Central memory CD8-positive, alpha-beta T cell (primary cell): ENCODE data around the gene RNF13.

Experiments used
- ATAC-seq: fragments of 150-1000 bp; cut with Tn5 transposase; replicated peaks from 2 replicates; pipeline ENCODE4 v1.10.0; 2022; ENCODE audit warnings: mild to moderate bottlenecking, moderate FRiP score, moderate number of reproducible peaks; ENCODE audit not compliant: poor library complexity, severe bottlenecking; ENCODE audit errors: extremely low read depth
- DNase-seq, 2 donors: peaks; one replicate each; pipeline ENCODE4 v3.0.0; 2021; ENCODE audit warnings: low spot score in 2 of 2
- H3K27ac Mint-ChIP-seq: one replicate; pipeline ENCODE4 v1.8.0; 2022; ENCODE audit warnings: low read depth, mild to moderate bottlenecking, moderate library complexity, mixed read lengths
- H3K27me3 Mint-ChIP-seq: one replicate; pipeline ENCODE4 v1.8.0; 2022; ENCODE audit warnings: mixed read lengths
- H3K36me3 Mint-ChIP-seq: one replicate; pipeline ENCODE4 v1.8.0; 2022; ENCODE audit warnings: mild to moderate bottlenecking, moderate library complexity, mixed read lengths; ENCODE audit not compliant: insufficient read depth
- H3K4me1 Mint-ChIP-seq: one replicate; pipeline ENCODE4 v1.8.0; 2022; ENCODE audit warnings: mixed read lengths
- H3K4me3 Mint-ChIP-seq: one replicate; pipeline ENCODE4 v1.8.0; 2022; ENCODE audit warnings: mild to moderate bottlenecking, moderate library complexity, mixed read lengths
- H3K9me3 Mint-ChIP-seq: one replicate; pipeline ENCODE4 v1.8.0; 2022; ENCODE audit warnings: mixed read lengths

The RNF13 gene

GRCh38 chr3:149781741-149782140 is 31.3 kb upstream of the RNF13 start:
- H3K4me1 Mint-ChIP-seq: no peaks in the 10 kb centered on the region
- no peak for ATAC-seq
- H3K36me3 Mint-ChIP-seq: no peaks in the 10 kb centered on the region
- no peak overlapping the region for H3K4me3 Mint-ChIP-seq
- no peak for DNase-seq
- peaks cover 23% of the 10 kb centered on the region for H3K27me3 Mint-ChIP-seq
- no peak overlapping the region for H3K27ac Mint-ChIP-seq
- no peaks in the 10 kb centered on the region for H3K9me3 Mint-ChIP-seq

GRCh38 chr3:149783576-149783975 is 29.4 kb upstream of the RNF13 start:
- Mint-ChIP-seq H3K4me3 (no peak overlapping the region), H3K9me3 (no peaks in the 10 kb centered on the region)
- DNase-seq: no peak

GRCh38 chr3:149784064-149784704 is 28.8 kb upstream of the RNF13 start:
- no peak overlapping the region for H3K27ac Mint-ChIP-seq
- no peaks in the 10 kb centered on the region for H3K9me3 Mint-ChIP-seq
- H3K36me3 Mint-ChIP-seq: no peaks in the 10 kb centered on the region
- peaks cover 31% of the 10 kb centered on the region for H3K27me3 Mint-ChIP-seq
- H3K4me3 Mint-ChIP-seq: no peak overlapping the region
- ATAC-seq (no peak), DNase-seq (no peak)
- H3K4me1 Mint-ChIP-seq: no peaks in the 10 kb centered on the region

More at GRCh38 chr3:149783576-149783975, 29.4 kb upstream of the RNF13 start:
- no peak for ATAC-seq
- H3K27me3 Mint-ChIP-seq: peaks cover 25% of the 10 kb centered on the region
- no peaks in the 10 kb centered on the region for H3K36me3 Mint-ChIP-seq
- H3K27ac Mint-ChIP-seq: no peak overlapping the region
- no peaks in the 10 kb centered on the region for H3K4me1 Mint-ChIP-seq

GRCh38 chr3:149790268-149790667 is 22.7 kb upstream of the RNF13 start:
- Mint-ChIP-seq H3K4me3 (no peak overlapping the region), H3K36me3 (no peaks in the 10 kb centered on the region), H3K9me3 (no peaks in the 10 kb centered on the region), H3K27me3 (peaks cover 71% of the 10 kb centered on the region), H3K27ac (no peak overlapping the region), H3K4me1 (no peaks in the 10 kb centered on the region)
- DNase-seq (no peak), ATAC-seq (no peak)

- no peak for DNase-seq
- Mint-ChIP-seq H3K4me1 (no peaks in the 10 kb centered on the region), H3K27me3 (peaks cover 71% of the 10 kb centered on the region), H3K9me3 (no peaks in the 10 kb centered on the region), H3K27ac (no peak overlapping the region), H3K4me3 (no peak overlapping the region), H3K36me3 (no peaks in the 10 kb centered on the region)
- ATAC-seq: no peak
Measured at GRCh38 chr3:149790698-149791097, 22.3 kb upstream of the RNF13 start.

GRCh38 chr3:149792452-149793270 is 20.4 kb upstream of the RNF13 start, which contains the start of gene ANKUB1:
Gene ANKUB1 (minus strand): TSS chr3:149792554. CDS start chr3:149792366, 188 bp downstream.
- Mint-ChIP-seq H3K27me3 (peaks cover 60% of the 10 kb centered on the region), H3K27ac (no peak within 1 kb of the TSS), H3K4me3 (no peak within 1 kb of the TSS), H3K36me3 (peaks cover 2% of the 10 kb centered on the region), H3K4me1 (no peaks in the 10 kb centered on the region), H3K9me3 (no peaks in the 10 kb centered on the region)
- no peak for DNase-seq
- no peak for ATAC-seq

- Mint-ChIP-seq H3K36me3 (peaks cover 4% of the 10 kb centered on the region), H3K4me3 (no peak overlapping the region), H3K27ac (no peak overlapping the region), H3K27me3 (peaks cover 46% of the 10 kb centered on the region), H3K9me3 (no peaks in the 10 kb centered on the region), H3K4me1 (no peaks in the 10 kb centered on the region)
- no peak for DNase-seq
- no peak for ATAC-seq
Measured at GRCh38 chr3:149796026-149796425, 17.0 kb upstream of the RNF13 start.

GRCh38 chr3:149800693-149801092 is 12.3 kb upstream of the RNF13 start:
- Mint-ChIP-seq H3K4me3 (no peak overlapping the region), H3K36me3 (peaks cover 4% of the 10 kb centered on the region), H3K27me3 (peaks cover 24% of the 10 kb centered on the region), H3K27ac (no peak overlapping the region), H3K4me1 (no peaks in the 10 kb centered on the region), H3K9me3 (no peaks in the 10 kb centered on the region)
- ATAC-seq (no peak), DNase-seq (no peak)

GRCh38 chr3:149801195-149801594 is 11.8 kb upstream of the RNF13 start:
- H3K4me3 Mint-ChIP-seq: no peak overlapping the region
- H3K36me3 Mint-ChIP-seq: peaks cover 4% of the 10 kb centered on the region
- H3K27ac Mint-ChIP-seq: no peak overlapping the region
- DNase-seq (no peak), ATAC-seq (no peak)
- H3K27me3 Mint-ChIP-seq: peaks cover 28% of the 10 kb centered on the region
- no peaks in the 10 kb centered on the region for H3K9me3 Mint-ChIP-seq
- no peaks in the 10 kb centered on the region for H3K4me1 Mint-ChIP-seq

- Mint-ChIP-seq H3K27me3 (peaks cover 32% of the 10 kb centered on the region), H3K9me3 (no peaks in the 10 kb centered on the region), H3K4me3 (no peak overlapping the region), H3K4me1 (peaks cover 4% of the 10 kb centered on the region), H3K27ac (no peak overlapping the region), H3K36me3 (peaks cover 4% of the 10 kb centered on the region)
- DNase-seq (no peak), ATAC-seq (no peak)
Measured at GRCh38 chr3:149801639-149802038, 11.4 kb upstream of the RNF13 start.

GRCh38 chr3:149806171-149806778 is 6.7 kb upstream of the RNF13 start:
- no peak overlapping the region for H3K27ac Mint-ChIP-seq

GRCh38 chr3:149808209-149808829 is 4.7 kb upstream of the RNF13 start:
- H3K36me3 Mint-ChIP-seq: peaks cover 5% of the 10 kb centered on the region
- peaks cover 17% of the 10 kb centered on the region for H3K4me1 Mint-ChIP-seq
- peaks cover 26% of the 10 kb centered on the region for H3K27me3 Mint-ChIP-seq
- H3K27ac Mint-ChIP-seq: no peak overlapping the region
- H3K4me3 Mint-ChIP-seq: no peak overlapping the region
- DNase-seq (peak in 1 of 2 donors; percentile 32), ATAC-seq (no peak)
- no peaks in the 10 kb centered on the region for H3K9me3 Mint-ChIP-seq

More at GRCh38 chr3:149806171-149806778, 6.7 kb upstream of the RNF13 start:
- DNase-seq (no peak), ATAC-seq (no peak)
- H3K4me1 Mint-ChIP-seq: peaks cover 5% of the 10 kb centered on the region
- no peaks in the 10 kb centered on the region for H3K9me3 Mint-ChIP-seq
- H3K27me3 Mint-ChIP-seq: peaks cover 26% of the 10 kb centered on the region
- no peak overlapping the region for H3K4me3 Mint-ChIP-seq
- no peaks in the 10 kb centered on the region for H3K36me3 Mint-ChIP-seq
